Activated effector memory CD4-positive, alpha-beta T cell treated with Interleukin-2 at 50 U/mL for 16 hours (primary cell): Measurements from ENCODE around the gene ACIN1.

Experiments used
- DNase-seq: peaks from one replicate; pipeline ENCODE4 v3.0.0-alpha.2; 2020

ACIN1 gene

GRCh38 chr14:23094666-23095195, at the start of gene ACIN1:
Gene ACIN1, minus strand, starts transcription at chr14:23095136. Its CDS starts 24 bp downstream, at chr14:23095112.
- DNase-seq, result no peak

- no peak for DNase-seq
Observed at GRCh38 chr14:23143911-23144310, 49.0 kb upstream of the ACIN1 start.

GRCh38 chr14:23142826-23143225, 47.9 kb upstream of the ACIN1 start:
- no peak for DNase-seq

- no peak for DNase-seq
Observed at GRCh38 chr14:23141706-23142444, 46.9 kb upstream of the ACIN1 start.

GRCh38 chr14:23140371-23140770, 45.4 kb upstream of the ACIN1 start:
- DNase-seq, result no peak

GRCh38 chr14:23139874-23140273, 44.9 kb upstream of the ACIN1 start:
- no peak for DNase-seq

- no peak for DNase-seq
Observed at GRCh38 chr14:23137813-23138535, 43.0 kb upstream of the ACIN1 start.

GRCh38 chr14:23137192-23137812, 42.4 kb upstream of the ACIN1 start:
- no peak for DNase-seq

- DNase-seq, result no peak
Observed at GRCh38 chr14:23136566-23137133, 41.7 kb upstream of the ACIN1 start.

- DNase-seq, result no peak
Observed at GRCh38 chr14:23132970-23133369, 38.0 kb upstream of the ACIN1 start.

- DNase-seq, result no peak
Observed at GRCh38 chr14:23131482-23131881, 36.5 kb upstream of the ACIN1 start.

- DNase-seq, result no peak
Observed at GRCh38 chr14:23130871-23131270, 35.9 kb upstream of the ACIN1 start.

GRCh38 chr14:23129759-23130316, 34.9 kb upstream of the ACIN1 start:
- no peak for DNase-seq

- DNase-seq, result no peak
Observed at GRCh38 chr14:23128969-23129758, 34.2 kb upstream of the ACIN1 start.

- DNase-seq, result no peak
Observed at GRCh38 chr14:23127861-23128260, 32.9 kb upstream of the ACIN1 start.

- DNase-seq, result no peak
Observed at GRCh38 chr14:23126548-23127278, 31.8 kb upstream of the ACIN1 start.

- no peak for DNase-seq
Observed at GRCh38 chr14:23125933-23126524, 31.1 kb upstream of the ACIN1 start.

- DNase-seq, result no peak
Observed at GRCh38 chr14:23125011-23125410, 30.1 kb upstream of the ACIN1 start.

- no peak for DNase-seq
Observed at GRCh38 chr14:23124337-23124954, 29.5 kb upstream of the ACIN1 start.

GRCh38 chr14:23123419-23123818, 28.5 kb upstream of the ACIN1 start:
- DNase-seq, result no peak

- DNase-seq, result no peak
Observed at GRCh38 chr14:23122086-23122485, 27.1 kb upstream of the ACIN1 start.
